Measurements from ENCODE around the gene GRIK3. TPM values are rescaled to one million over a fixed set of nuclear protein-coding genes. Genes with fewer than 3 reads are reported as not detected.

Gene GRIK3
- total RNA-seq, 6 experiments from 2014 or later = 0.07 TPM; not detected in 5

DNA sequence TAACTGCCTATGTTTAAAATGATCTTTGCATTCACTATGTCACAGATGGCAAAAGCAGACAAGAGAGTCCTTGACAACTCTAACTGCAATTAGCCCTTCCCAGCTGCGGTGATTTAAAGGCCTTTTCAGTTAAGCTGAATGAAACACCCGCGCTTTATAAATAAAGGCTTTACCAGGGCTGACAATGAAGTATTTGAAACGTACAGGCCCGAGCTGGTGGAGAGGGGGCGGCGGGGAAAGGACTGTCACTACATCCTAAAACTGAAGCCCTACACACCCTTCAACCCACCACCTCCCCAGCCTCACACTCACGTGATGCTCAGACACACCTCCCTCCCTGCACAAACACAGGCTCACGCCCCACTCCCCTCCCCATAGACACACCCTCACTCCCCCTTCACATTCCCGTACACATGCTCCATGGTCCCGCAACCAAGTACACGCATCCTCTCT, 45.5 kb downstream of the GRIK3 start:
- Histone ChIP-seq H3K9me3 (no peaks in the 10 kb centered on the region), H3K36me3 (no peaks in the 10 kb centered on the region), H3K27ac (no peak overlapping the region), H3K4me1 (no peaks in the 10 kb centered on the region), H3K27me3 (no peaks in the 10 kb centered on the region), H3K4me3 (no peak overlapping the region)
- WGBS (ENCODE audit: insufficient coverage, low coverage, low lambda C conversion rate, missing lambda C conversion rate) = 86% methylated on average over 8 of the region's 12 CpGs
- intact Hi-C loops (cut with DNase I) = no loop called here
- no peak for TF ChIP-seq POLR2A (IDR thresholded peaks at IDR 0.05)
- no peak for TF ChIP-seq CTCF (IDR thresholded peaks at IDR 0.05)
- DNase-seq (no peak), ATAC-seq (no peak)

DNA sequence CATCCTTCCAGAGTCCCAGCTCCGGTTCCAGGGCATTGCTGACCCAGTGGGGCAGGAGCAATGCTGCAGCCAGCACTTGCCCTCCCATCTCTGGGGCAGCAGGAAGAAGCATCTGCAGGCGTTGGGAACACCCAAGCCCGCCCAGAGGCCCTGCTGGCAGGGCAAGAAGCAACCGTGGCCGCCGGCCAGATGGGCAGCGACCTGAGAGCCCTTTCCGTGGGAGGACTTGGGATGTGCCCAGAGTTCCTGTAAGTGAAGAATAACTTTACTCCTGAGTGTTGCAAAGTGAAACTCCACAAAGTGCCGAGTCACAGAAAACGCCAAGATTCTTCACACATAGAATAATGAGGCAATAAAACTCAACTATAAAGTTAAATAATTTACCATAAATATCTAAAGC, 46.0 kb downstream of the GRIK3 start:
- H3K9me3 ChIP-seq = no peaks in the 10 kb centered on the region
- DNase-seq (no peak), ATAC-seq (peak in 1 of 4 donors; percentile 22)
- no peak overlapping the region for H3K27ac ChIP-seq
- H3K4me3 ChIP-seq = no peak overlapping the region
- no peaks in the 10 kb centered on the region for H3K36me3 ChIP-seq
- no peaks in the 10 kb centered on the region for H3K4me1 ChIP-seq
- TF ChIP-seq CTCF (IDR thresholded peaks at IDR 0.05) = no peak
- TF ChIP-seq POLR2A (IDR thresholded peaks at IDR 0.05) = no peak
- 42% methylated on average over 9 of the region's 10 CpGs for WGBS (ENCODE audit: insufficient coverage, low coverage, low lambda C conversion rate, missing lambda C conversion rate)
- intact Hi-C loops (cut with DNase I) = no loop called here
- H3K27me3 ChIP-seq = no peaks in the 10 kb centered on the region

GRCh38 chr1:36987276-36987675, 47.0 kb downstream of the GRIK3 start:
- no peak for ATAC-seq
- TF ChIP-seq POLR2A (IDR thresholded peaks at IDR 0.05) (no peak), CTCF (IDR thresholded peaks at IDR 0.05) (no peak)
- intact Hi-C loops (cut with DNase I) = no loop called here
- WGBS (ENCODE audit: insufficient coverage, low coverage, low lambda C conversion rate, missing lambda C conversion rate) = no CpG with 5 or more reads among the region's 2 CpGs
- no peaks in the 10 kb centered on the region for H3K9me3 ChIP-seq
- DNase-seq = no peak
- H3K4me1 ChIP-seq = no peaks in the 10 kb centered on the region
- H3K36me3 ChIP-seq = no peaks in the 10 kb centered on the region
- no peak overlapping the region for H3K27ac ChIP-seq
- no peaks in the 10 kb centered on the region for H3K27me3 ChIP-seq
- H3K4me3 ChIP-seq = no peak overlapping the region

- TF ChIP-seq CTCF (IDR thresholded peaks at IDR 0.05) (no peak), POLR2A (IDR thresholded peaks at IDR 0.05) (no peak)
- no peak overlapping the region for H3K27ac ChIP-seq
- no peaks in the 10 kb centered on the region for H3K36me3 ChIP-seq
- no peaks in the 10 kb centered on the region for H3K9me3 ChIP-seq
- H3K4me1 ChIP-seq = no peaks in the 10 kb centered on the region
- H3K4me3 ChIP-seq = no peak overlapping the region
- peaks cover 0 to 3% of the 10 kb centered on the region in 2 donors for H3K27me3 ChIP-seq
- intact Hi-C loops (cut with DNase I) = no loop called here
- no peak for ATAC-seq
- 50% methylated on average over 6 of the region's 6 CpGs for WGBS (ENCODE audit: insufficient coverage, low coverage, low lambda C conversion rate, missing lambda C conversion rate)
- no peak for DNase-seq
Observed at GRCh38 chr1:36986241-36986985, 47.9 kb downstream of the GRIK3 start.

All from right lobe of liver (tissue), 6 donors.